Measurements from ENCODE around the gene CLEC20A. TPM values are rescaled to one million over a fixed set of nuclear protein-coding genes. Genes with fewer than 3 reads are reported as not detected.

Gene CLEC20A
- total RNA-seq, 1 donor from 2014 or later, result not detected

GRCh38 chr1:178500091-178500770 is 3.5 kb upstream of the CLEC20A start:
- no peak for DNase-seq

GRCh38 chr1:178498896-178499675 is 2.3 kb upstream of the CLEC20A start:
- no peak for DNase-seq

- no peak for DNase-seq
Observed at GRCh38 chr1:178497903-178498478, 1.2 kb upstream of the CLEC20A start.

DNA sequence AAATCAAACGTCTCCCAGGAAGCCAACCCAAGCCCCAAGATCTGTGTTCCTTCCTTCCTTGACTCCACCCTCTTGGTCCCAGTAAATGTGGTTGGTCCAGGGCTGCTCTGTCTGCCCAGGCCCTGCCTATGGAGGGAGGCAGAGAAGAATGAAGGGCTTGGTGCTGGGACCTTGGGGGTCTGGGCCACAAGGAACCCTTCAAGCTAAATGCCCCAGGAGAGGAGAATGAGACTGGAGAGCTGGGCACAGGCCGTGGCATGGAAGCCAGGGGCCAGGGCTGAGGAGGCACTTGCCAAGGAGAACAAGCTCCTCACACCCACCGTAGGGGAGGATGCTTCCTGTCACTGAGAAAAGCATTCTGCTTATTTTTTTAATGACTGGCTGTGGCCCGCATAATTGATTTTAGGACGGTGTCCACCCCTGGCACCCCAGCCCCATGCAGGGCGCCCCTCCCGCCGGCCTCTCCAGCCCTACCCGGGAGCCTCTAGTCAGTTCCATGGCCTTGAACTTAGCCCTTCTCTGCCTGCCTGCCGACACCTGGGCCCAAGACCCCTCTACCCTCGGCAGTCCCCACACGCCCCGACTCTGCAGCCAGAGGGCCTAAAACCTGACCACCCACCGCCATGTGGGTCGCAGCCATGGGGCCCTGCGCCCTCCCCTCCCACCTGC is 889 bp downstream of the CLEC20A start:
- DNase-seq, result no peak

GRCh38 chr1:178495158-178495557 is 1.6 kb downstream of the CLEC20A start:
- DNase-seq, result no peak

GRCh38 chr1:178494569-178494971 is 2.2 kb downstream of the CLEC20A start:
- no peak for DNase-seq

DNA sequence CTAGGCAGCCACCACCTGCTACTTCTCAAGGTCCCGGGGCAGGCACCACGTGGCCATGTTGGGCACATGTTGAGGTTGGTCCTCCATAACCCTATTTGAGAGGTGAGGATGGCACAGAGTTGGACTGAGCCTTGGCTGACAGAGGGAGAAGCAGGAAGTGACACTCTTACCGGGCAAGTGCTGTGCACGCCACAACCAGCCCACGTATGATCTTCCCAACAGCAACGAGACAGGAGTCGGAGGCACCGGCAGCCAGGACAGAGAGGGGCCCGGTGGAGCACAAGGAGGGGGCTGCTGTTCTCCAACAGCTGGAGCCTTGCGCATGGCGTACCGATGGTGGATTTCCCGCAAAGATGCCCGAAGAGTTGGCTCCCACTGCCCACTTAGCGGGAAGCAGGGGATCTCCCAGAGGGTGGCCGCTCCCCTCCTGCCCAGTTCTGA is 3.4 kb downstream of the CLEC20A start:
- no peak for DNase-seq

- DNase-seq, result no peak
Observed at GRCh38 chr1:178492341-178492740, 4.4 kb downstream of the CLEC20A start.

- no peak for DNase-seq
Observed at GRCh38 chr1:178491721-178492120, 5.0 kb downstream of the CLEC20A start.

GRCh38 chr1:178490967-178491366 is 5.8 kb downstream of the CLEC20A start:
- no peak for DNase-seq

GRCh38 chr1:178490136-178490535 is 6.6 kb downstream of the CLEC20A start:
- DNase-seq, result no peak

- DNase-seq, result no peak
Observed at GRCh38 chr1:178489399-178489798, 7.4 kb downstream of the CLEC20A start.

- DNase-seq, result no peak
Observed at GRCh38 chr1:178488393-178488792, 8.4 kb downstream of the CLEC20A start.

DNA sequence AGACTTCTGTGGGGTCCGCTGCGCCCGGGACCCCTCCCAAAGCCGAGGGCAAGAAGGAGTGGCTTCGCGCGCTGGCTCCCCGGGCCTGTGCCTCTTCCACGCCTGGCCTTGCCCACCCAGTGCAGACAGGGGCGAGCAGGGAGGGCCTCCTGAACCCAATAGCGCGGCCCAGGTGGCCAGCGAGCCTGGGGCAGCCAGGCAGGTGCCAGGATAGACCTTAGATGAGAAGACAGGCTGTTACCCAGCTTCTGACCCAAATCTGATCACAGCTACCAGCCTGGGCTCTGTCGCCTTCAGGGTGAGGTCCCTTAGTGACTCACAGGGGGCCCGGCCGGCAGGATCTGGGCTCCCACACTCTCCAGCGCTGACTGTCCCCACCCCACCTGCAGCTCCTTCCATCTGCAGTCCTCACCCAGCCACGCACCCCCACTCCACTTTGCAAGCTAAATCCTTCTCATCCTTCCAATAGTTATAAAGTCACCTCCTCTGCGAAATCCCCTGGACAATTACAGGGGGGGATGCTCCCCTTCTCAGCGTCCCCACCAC is 9.6 kb downstream of the CLEC20A start:
- DNase-seq, result no peak

DNA sequence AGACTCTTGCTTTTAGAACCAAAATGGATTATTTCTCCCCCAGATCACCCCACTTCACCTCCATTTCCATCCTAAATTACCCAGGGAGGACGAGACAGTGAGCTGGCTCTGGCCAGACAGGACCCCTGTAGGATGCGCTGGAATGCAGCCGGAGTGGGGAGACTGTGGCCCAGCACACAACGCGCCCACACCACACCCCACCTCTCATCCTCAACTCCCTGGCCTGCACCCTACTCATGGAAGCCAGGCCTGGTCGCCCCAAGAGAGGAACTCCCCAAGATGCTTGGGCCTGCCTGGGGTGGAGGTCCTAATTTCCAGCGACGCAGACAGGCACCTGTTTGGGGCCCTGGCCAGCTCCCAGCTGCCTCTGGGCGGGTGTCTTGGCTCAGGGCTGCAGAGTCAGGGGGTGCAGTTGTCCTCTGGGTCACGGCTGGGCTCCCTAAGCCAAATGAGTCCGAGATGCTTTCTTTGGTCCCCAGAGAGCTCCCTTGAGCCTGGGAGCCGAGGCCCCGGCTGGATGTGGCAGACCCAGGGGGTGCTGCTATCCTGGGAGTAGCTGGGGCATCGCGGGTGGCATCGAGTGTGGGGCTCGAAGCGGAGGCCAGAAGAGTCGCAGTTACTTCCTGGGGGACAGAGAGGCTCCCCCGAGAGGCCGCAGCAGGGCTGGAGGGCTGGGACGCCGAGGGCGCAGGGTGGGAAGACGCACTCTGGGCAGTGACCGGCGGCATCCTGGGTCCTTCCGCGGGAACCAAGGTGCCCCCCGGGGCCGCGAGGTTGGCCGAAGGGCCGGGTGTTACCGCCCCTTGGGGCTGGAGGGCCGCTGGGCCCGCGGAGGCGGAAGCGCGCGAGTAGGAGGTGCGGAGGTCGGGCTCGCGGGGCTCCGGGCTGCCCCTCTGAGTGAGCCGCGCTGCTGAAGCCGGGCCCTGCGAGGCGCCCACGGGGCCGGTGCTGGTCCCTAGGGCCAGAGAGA is 10.4 kb downstream of the CLEC20A start:
- no peak for DNase-seq

DNA sequence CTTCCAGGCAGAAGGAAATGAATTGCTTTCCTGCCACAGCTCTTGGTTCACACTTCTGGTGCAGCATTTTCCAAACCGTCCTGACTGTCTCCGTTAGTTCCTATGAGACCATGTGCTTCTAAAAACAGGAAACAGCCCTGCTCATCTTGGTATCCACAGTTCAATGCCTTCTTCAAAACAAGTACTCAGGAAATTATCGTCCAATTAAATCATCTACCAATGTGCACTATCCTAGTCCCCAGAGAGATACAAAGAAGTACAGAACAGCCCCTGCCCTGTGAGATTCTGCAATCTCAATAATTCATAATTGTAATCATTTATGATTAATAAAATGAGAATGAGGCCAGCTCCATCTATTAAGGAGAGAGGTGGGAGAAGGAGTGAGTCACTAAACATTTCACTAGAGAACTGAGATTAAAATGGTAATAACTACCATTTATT is 11.2 kb downstream of the CLEC20A start:
- DNase-seq, result no peak

GRCh38 chr1:178484698-178485225 is 12.0 kb downstream of the CLEC20A start:
- DNase-seq, result no peak

- no peak for DNase-seq
Observed at GRCh38 chr1:178483251-178483957, 13.4 kb downstream of the CLEC20A start.

DNA sequence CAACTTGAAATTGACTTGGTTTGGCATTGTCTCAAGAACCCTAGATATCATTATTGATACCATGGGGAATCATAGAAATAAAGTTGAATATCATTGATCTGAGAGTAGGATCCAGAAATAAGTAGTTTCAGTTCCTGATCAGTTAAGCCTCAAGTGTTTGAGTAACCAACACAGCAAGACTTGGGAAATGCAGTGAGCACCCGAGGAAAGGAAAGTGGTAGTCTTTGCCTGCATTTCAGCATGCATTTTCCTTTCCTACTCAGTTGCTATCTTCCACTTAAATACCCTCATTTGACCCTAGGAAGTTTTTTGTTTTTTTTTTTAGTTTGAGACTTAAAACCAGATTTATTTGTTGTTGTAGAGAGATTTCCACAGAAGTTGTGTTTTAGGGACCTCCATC is 18.9 kb downstream of the CLEC20A start:
- DNase-seq, result no peak

GRCh38 chr1:178477373-178477772 is 19.4 kb downstream of the CLEC20A start:
- no peak for DNase-seq
